ENCODE measurements around the gene KRTAP12-1.
"Not testable (repeated sequence)": the region's sequence is repeated elsewhere in the genome, so short reads cannot be mapped to it uniquely, and the experiment has no call there.

The KRTAP12-1 gene

DNA sequence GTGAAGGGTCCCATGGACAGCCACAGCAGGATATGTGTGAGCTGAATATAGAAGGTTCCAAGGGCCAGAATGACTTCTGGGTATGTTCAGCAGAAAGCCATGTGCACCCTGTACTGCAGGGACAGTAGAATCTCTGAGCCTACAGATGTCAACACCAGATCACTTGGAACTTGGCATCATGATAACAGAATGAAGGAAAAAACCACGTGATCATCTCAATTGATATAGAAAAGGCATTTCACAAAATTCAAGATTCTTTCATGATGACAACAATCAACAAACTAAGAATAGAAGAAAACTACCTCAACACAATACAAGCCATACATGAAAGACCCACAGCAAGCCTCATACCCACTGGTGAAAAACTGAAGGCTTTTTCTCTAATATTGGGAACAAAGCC lies 14.4 kb downstream of the KRTAP12-1 start:
- no peak for DNase-seq (ENCODE audit: low spot score)

DNA sequence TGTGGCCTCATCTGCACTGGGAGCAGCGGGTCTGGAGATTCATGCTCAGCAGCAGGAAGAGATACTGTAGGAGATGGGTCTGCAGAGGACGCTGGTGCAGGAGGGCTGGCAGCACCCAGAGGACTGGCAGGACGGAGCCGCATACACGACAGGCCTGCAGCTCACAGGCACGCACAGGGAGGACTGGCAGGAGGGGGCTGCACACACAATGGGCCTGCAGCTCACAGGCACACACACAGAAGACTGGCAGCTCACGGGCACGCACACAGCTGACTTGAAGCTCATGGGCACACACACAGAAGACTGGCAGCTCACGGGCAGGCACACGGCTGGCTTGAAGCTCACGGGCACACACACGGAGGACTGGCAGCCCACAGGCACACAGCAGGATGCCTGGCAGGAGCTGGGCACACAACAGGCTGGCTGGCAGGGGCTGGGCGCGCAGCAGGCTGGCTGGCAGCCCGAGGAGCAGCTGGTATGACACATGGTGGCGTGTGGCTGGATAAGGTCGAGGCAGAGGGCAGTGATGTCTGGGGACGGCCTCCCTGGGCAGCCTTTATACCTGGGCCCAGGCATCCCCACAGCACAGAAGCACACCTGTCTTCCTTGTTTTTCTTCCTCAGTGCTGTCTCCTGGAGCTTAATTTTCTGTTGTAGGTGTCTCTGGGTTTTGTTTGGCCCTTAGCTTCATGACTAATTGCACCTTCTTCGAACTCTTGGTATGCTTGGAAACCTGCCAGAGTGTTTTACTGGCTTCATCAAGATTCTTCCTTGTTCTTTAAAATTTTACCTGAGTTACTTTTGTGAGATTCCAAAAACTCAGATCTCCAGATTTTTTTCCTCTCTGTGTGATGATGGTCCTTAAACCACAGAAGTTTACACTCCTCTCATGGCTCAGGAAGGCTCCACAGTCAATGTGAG lies 15.3 kb downstream of the KRTAP12-1 start, which contains the start of gene KRTAP12-2:
KRTAP12-2 (minus strand) TSS at position 527 of the 920 bp plus-strand sequence; CDS start at position 486, 41 bp downstream.
- no peak for DNase-seq (ENCODE audit: low spot score)

DNA sequence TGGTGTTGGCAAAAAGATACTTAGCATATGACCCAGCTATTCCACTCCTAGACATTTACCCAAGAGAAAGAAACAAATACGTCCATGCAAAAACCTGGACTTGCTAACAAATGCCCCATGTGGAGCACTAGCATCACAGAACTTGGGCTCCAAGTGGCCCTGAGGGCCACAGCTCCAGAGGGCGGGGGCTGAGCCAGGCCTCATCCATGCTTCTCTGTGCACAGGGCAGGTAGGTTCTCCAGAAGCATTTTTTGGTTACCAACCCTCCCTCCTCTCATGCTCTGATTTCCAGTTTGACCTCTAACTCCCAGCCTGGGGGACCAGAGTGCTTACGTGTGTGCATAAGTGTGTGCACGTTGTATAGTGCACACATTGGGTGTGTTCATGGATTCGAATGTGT lies 17.3 kb downstream of the KRTAP12-1 start:
- no peak for DNase-seq (ENCODE audit: low spot score)

DNA sequence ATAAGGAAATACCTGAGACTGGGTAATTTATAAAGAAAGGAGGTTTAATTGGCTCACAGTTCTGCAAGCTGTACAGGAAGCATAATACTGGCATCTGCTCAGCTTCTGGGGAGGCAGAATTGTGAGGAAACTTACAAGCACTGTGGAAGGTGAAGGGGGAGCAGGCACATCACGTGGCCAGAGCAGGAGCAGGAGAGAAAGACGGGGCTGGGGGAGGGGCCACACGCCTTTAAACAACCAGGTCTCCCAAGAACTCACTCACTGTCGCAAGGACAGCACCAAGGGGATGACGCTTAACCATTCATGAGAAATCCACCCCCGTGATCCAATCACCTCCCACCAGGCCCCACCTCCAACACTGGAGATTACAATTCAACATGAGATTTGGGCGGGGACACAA lies 20.4 kb downstream of the KRTAP12-1 start:
- not testable (repeated sequence) for DNase-seq (ENCODE audit: low spot score)

DNA sequence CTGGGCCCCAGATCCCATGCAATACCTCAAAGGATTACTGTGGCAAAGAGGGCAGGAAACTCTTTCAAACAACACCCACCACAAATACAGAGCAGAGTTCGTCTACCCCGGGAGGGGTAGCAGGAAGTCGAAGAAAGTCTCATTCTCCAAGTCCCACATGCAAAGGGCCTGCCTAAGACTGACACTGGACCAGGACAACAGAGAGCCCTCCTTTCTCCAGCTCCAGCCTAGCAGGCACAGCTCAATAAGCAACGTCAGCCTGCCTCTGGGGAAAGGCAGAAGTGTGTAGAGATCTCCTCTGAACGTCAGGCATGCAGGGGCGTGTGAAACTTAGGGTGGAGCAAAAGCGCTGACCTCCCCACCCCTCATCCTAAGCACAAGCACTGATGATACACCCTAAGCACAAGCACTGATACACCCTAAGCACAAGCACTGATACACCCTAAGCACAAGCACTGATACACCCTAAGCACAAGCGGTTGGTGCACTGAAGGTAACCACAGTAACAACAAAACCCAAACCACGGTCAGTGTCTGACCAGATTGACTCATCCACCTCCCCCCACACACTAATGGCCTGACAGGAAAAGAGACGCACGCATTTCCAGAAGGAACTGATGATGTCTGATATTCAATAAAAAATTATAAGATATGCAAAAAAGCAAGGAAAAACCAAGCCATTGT lies 22.9 kb downstream of the KRTAP12-1 start:
- no peak for DNase-seq (ENCODE audit: low spot score)

DNA sequence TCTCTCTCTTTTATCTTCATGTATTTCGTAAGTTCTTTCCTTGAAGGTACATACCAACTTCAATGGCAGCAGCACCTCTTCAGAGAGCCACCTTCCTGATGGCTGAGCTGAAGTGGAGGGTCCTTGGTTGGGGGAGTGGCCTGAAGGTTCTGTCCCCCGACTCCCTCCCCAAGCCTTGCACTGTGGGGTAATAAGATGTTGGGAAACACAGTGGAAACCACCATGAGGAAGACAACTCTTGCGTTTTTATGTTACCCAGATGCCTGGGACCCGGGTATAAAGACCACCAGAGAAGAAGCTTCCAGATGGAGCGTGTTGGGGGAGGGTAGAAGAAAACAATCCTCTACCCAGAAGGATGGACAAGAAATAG lies 23.4 kb downstream of the KRTAP12-1 start:
- no peak for DNase-seq (ENCODE audit: low spot score)

DNA sequence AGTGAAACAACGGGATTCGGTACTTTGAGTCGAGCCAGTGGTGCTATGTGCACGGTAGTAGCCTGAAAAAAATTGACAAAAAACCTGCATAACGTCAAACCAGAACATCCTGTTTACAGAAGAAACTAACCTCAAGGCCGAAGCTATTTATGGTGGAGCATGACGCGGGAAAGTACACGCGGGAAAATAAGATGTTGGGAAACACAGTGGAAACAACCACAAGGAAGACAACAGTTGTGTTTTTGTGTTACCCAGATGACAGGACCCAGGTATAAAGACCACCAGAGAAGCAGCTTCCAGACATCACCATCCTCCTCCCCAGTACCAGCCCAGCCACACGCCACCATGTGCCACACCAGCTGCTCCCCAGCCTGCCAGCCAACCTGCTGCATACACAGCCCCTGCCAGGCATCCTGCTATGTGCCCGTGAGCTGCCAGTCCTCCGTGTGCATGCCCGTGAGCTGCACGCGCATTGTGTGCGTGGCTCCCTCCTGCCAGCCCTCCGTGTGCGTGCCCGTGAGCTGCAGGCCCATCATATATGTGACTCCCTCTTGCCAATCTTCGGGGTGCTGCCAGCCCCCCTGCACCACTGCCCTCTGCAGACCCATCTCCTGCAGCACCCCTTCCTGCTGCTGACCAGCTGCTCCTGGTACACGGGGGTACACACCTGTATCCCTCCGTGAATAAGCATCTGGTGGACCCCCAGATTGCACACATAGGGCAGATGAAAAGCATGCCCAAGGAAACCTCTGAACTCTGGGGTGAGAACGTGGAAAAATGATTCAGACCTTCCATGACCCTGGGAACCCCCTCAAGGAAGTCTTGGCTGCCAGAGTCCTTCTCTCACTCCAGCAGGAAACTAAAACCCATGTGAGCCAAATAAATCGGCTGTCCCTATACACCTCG lies 24.1 kb downstream of the KRTAP12-1 start, which contains the start of gene KRTAP12-3:
KRTAP12-3 (plus strand) TSS at position 298 of the 906 bp plus-strand sequence; CDS start at position 346, 48 bp downstream.
- no peak for DNase-seq (ENCODE audit: low spot score)

DNA sequence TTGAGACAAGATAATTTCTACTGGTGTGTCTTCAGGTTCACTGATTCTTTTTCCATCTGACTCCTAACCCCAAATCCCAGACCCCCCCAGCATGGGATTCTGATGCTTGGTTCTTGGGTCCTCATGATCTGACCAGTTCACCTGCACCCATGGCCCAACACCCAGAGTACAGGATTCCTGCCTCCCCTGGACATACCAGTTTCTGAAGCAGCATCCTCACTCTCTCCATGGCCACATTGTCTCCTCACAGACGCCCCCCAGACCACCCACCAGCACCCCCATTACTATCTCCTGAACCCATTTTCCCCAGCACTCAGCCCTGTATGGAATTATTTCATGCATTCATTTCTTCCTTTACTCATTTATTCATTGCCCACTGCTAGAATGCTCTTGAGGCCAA lies 25.1 kb downstream of the KRTAP12-1 start:
- no peak for DNase-seq (ENCODE audit: low spot score)

DNA sequence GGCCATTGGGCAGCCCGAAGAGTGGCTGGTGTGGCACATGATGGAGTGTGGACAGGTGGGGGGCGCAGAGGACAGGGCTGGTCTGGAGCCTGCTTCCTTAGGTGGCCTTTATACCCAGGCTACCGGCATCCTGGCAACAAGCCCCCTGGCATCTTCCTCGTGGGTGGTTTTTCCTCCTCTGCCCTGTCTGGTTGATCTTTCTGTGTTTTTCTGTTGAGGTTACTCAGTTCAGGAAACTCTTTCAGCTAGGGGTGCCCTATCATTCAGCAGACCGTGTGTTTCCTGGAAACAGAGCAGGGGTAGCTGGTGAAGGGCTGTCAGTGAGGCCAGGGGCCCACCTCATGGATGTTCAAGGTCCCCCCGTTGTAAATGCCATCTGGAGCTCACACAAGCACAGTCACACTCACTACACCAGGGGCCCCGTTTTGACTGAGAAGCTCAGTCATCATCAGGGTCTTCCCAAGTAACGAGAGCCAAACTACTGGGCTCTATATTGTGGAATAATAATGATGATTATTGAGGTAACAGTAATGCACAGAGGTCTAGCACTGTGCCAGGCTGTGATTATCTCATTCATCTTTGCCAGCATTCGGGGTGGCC lies 27.3 kb downstream of the KRTAP12-1 start, which contains the start of gene KRTAP12-4:
KRTAP12-4 (minus strand) TSS at position 84 of the 600 bp plus-strand sequence; CDS start at position 39, 45 bp downstream.
- no peak for DNase-seq (ENCODE audit: low spot score)

DNA sequence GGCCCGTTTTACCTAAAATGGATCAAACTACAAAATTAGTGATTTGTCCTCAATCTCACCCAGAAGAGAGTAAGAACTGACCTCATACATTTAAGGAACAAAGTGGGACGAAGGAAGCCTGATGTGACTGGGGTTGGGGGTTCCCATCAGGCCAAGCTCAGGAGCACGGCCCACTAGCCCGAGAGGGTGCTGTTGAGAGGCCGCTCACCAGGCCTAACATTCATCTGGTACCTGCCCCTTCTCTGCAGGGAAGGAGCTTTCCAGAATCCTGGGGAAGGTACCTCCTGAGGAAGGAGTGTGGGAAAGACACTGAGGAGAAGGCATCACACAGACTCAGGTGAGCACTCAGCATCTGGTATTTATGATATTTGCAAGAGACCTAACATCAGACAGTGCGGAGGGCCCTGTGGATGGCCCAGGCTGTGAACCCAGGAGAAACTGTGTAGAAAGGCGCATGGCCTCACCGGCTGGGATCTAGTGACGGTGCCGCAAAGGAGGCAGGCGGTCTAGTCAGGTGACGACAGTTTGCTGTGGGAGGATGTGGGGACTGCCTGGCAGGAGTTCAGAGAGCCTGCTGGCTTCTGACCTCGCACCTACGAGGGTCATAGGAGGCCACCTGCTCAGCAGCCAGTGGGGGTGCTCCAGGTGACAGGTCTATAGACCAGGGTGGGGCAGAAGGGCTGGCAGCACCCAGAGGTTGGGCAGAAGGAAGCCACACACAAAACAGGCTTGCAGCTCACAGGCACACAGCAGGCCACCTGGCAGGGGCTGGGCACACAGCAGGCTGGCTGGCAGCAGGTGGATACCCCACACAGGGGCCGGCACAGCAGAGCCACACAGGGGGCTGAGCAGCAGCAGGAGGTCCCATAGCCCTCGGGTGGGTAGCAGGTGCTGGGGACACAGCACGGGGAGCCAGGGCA lies 28.0 kb downstream of the KRTAP12-1 start:
- DNase-seq (ENCODE audit: low spot score) = no peak

DNA sequence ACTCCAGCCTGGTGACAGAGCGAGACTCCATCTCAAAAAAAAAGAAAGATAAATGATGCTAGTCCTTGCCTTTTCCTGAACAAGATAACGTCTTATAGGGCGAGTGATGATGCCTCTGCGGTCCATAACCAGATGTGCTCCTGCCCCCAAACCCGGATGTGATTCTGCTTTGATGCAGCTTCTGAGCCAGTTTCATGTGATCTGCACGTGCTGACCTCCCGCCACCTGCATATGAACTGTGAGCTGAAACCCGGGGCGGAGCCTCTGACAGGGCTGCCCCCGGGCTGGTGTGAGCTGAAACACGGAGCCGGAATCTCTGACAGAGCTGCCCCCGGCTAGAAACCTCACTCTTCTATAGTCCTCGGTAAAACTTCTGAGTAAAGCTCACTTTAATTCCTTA lies 28.8 kb downstream of the KRTAP12-1 start:
- DNase-seq (ENCODE audit: low spot score) = no peak

DNA sequence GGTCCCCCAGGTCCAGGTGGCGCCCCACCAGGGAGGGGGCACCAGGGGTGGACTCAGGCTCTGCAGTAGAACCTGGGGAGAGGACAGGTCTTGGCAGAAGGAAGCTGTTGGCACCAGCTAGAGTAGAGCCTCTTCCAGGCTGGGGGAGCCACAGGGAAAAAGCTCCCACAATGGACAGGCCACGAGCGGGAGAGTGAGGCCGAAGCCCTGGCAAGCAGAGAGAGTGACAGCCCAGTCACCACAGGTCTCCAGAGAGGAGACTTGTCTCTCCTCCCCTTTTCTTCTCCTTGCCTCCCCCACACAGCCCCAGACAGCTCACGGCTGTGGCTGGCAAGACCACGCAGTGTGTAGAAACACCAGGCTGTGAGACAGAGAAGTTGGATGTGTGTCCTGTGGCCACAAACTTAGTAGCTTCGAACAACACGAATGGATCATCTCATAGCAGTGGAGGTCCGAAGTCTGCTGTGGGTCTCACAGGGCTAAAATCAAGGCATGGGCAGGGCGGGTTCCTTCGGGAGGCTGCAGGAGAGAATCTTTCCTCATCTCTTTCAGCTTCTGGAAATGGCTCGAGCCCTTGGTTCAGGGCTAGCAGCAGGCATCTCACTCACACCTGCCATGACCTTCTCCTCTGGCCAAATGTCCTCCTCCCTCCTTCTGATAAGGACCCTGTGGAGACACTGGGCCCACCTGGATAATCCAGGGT lies 30.8 kb downstream of the KRTAP12-1 start:
- no peak for DNase-seq (ENCODE audit: low spot score)

DNA sequence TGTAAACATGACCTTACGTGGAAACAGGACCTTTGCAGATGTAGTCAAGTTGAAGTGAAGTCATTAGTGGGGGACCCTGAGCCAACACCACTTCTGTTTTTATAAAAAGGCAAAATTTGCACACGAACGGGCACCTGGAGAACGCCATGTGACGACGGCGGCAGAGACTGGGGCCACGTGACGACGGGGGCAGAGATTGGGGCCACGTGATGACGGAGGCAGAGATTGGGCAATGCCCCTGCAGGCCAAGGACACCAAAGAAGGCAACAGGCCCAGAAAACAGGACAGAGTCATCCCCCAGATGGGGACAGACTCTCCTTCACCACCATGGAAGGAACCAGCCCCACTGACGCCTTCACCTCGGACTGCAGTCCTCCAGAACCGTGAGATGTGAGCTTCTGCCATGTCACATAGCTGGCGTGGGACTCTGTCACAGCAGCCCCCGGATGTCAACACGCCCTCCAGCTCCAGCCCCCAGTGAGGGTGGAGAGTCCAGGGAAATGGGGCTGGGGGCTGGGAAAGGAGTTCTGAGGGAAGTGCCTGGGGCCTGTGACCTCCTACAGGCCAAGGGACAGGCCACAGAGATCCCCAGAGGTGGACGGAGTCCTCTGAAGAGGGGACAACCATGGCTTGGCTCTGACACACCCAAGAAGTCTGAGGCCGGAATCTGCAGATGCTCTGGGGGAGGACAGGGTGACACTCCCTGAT lies 31.5 kb downstream of the KRTAP12-1 start:
- no peak for DNase-seq (ENCODE audit: low spot score)

DNA sequence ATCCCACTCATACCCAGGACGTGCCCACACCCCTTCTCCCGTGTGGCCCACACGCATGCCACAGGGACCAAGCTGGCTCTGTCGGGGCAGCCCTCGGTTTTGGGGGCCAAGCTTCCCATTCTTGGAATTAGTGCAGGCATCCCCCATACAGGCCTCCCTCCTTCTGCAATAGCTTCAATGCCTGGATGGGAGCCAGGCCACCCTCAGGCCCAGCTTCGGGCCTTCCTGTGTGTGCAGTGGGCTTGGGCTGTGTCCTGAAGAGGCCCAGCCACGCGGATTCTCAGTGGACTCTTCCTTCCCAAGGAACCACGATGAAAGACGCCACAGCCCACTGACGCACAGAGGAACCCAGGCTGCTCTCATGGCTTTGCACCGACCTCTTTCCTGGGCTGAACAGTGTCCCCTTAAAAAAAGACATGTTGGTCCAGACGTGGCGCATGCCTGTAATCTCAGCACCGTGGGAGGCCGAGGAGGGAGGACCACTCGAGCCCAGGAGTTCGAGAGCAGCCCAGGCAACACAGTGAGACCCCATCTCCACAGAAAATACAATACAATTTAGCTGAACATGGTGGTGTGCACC lies 32.4 kb downstream of the KRTAP12-1 start:
- DNase-seq (ENCODE audit: low spot score) = no peak

DNA sequence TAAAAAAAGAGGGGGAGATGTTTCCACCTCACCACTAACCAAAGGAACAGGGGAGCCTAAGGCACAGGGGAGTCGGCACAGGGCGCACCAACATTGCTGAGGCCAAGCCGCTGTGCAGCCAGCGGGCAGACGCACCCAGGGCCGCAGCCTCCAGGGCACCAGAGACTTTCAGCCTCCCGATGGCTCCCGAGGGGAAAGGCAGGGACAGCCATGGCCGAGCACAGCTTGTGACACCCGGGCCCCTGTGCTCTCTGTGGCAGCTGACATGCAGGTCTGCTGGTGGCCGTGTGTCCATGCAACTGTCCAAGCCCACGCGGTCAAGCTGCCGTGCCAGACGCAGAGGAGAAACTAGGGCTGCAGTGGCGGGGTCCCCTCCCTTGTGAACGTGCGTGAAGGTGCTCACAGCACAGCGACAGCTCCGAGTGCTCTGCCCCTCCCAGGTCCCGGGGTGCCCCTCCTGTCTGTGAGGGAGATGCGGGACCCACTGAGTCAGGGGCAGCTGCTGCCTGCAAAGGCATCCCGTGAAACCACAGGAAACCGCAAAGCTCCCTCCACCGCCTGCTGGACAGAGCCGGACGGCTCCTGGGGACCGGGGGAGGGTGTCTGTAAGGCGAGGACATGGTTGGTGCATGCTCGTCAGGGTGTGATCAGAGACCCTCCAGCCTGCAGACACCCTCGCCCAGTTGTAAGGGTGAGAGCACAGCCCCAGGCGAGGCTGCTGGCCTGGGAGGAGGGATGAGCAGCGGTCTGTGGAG lies 33.2 kb downstream of the KRTAP12-1 start:
- no peak for DNase-seq (ENCODE audit: low spot score)

DNA sequence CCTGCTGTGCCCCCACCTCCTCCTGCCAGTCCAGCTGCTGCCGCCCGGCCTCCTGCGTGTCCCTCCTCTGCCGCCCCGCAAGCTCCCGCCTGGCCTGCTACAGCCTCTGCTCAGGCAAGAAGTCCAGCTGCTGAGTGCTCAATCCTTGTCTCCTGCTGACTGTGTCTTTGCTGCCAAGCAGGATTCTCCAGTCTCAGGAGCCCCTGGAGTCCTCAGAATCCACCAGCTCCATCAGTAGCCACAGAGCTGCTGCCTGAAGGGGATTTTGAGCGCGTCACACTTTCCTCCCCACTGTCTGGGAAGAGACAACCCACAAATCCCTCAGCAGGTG lies 34.8 kb downstream of the KRTAP12-1 start:
- DNase-seq (ENCODE audit: low spot score) = no peak

DNA sequence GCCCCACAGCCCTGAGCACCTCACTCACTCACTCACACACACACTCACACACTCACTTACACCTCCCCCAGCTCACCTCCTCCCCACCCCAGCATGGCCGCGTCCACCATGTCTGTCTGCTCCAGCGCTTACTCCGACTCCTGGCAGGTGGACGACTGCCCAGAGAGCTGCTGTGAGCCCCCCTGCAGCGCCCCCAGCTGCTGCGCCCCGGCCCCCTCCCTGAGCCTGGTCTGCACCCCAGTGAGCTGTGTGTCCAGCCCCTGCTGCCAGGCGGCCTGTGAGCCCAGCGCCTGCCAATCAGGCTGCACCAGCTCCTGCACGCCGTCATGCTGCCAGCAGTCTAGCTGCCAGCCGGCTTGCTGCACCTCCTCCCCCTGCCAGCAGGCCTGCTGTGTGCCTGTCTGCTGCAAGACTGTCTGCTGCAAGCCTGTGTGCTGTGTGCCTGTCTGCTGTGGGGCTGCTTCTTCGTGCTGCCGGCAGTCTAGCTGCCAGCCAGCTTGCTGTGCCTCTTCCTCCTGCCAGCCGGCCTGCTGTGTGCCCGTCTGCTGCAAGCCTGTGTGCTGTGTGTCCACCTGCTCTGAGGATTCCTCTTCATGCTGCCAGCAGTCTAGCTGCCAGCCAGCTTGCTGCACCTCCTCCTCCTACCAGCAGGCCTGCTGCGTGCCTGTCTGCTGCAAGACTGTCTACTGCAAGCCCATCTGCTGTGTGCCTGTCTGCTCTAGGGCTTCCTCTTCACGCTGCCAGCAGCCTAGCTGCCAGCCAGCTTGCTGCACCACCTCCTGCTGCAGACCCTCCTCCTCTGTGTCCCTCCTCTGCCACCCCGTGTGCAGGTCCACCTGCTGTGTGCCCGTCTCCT lies 35.4 kb downstream of the KRTAP12-1 start, which contains the start of gene KRTAP10-11:
KRTAP10-11 (plus strand) TSS at position 49 of the 856 bp plus-strand sequence; CDS start at position 94, 45 bp downstream.
- not testable (repeated sequence) for DNase-seq (ENCODE audit: low spot score)

All from COLO829 (cell line).